Kidney tubule cell (primary cell): Measurements from ENCODE around the gene MOCS3.

ENCODE experiments used
- DNase-seq: peaks from one replicate; pipeline ENCODE4 v3.0.0-alpha.2; 2018; ENCODE audit warnings: low spot score

The MOCS3 gene

GRCh38 chr20:51012357-51012756, 53.7 kb downstream of the MOCS3 start:
- no peak for DNase-seq
